GM11168 (cell line): Measurements from ENCODE around the gene BCL2L2.
"Not testable (repeated sequence)": the region's sequence is repeated elsewhere in the genome, so short reads cannot be mapped to it uniquely, and the experiment has no call there.

Experiments
- in situ Hi-C: fragments of 300-500 bp; cut with MboI; formaldehyde crosslinking; loops from one replicate; pipeline ENCODE4 v1.12.0; 2022; ENCODE audit warnings: low sequenced_read_pairs; ENCODE audit not compliant: unreplicated experiment

BCL2L2 gene

DNA sequence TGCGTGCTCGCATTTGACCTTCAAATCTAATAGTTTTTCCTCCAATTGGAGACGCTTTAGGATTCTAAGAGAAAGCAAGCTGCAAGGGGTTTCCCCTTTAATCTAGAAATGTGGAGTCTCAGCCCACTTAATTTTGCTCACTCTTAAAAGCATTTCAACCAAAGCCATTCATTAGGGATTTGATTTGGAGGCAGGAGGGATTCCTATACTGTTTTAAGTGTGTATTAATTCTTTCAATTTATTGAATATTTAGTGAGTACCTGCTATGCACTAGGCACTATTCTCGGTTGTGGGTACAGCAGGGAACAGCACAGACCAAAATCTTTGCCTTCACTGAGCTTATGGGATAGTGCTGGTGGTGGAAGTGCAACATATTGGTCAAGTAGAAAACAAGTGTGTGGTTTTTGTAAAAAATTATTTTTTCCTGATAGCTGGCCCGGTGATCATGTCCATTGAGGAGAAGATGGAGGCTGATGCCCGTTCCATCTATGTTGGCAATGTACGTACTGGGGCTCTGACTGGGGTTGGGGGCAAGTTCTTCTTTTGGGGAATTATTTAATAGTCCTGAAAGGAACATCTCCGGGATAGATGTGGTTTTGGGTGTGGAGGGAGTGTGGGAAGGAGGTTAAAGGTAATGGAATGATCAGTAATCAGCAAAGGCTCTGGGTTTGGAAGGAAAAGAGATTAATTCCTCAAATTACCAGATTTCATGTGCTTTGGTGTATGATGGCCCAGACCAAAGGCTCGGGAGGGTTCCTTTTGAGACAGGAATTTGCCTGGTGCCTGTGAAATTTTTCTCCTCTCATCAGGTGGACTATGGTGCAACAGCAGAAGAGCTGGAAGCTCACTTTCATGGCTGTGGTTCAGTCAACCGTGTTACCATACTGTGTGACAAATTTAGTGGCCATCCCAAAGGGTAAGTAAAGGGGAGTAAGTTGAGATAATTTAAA, 16.2 kb downstream of the BCL2L2 start:
- in situ Hi-C loops: no loop called here

DNA sequence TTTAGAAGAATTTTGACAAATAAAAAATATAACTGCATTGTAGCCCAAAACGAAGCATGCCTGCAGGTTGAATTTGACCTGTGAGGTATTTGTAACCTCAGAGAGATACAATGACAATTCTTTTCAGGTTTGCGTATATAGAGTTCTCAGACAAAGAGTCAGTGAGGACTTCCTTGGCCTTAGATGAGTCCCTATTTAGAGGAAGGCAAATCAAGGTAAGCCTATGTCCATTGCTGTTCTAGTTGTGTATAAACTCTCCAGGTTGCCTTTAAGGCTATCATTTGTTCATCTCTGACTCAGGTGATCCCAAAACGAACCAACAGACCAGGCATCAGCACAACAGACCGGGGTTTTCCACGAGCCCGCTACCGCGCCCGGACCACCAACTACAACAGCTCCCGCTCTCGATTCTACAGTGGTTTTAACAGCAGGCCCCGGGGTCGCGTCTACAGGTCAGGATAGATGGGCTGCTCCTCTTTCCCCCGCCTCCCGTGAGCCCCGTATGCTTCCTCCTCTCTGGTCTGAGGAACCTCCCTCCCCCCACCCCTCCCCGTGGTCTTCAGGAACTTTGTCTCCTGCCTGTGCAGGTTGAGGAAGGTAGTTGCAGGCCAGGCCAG, 17.3 kb downstream of the BCL2L2 start:
- in situ Hi-C loops: no loop called here

DNA sequence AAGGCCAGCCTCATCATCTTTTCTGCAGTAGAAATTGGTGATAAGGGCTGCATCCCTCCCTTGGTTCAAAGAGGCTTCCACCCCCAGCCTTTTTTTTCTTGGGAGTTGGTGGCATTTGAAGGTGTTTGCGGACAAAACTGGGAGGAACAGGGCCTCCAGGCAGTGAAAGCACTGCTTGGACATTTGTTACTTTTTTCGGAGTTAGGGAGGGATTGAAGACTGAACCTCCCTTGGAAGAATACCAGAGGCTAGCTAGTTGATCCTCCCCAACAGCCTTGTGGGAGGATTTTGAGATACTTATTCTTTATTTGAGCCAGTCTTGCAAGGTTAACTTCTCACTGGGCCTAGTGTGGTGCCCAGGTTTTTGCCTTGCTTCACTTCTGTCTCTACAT, 17.8 kb downstream of the BCL2L2 start:
- in situ Hi-C loops: no loop called here

DNA sequence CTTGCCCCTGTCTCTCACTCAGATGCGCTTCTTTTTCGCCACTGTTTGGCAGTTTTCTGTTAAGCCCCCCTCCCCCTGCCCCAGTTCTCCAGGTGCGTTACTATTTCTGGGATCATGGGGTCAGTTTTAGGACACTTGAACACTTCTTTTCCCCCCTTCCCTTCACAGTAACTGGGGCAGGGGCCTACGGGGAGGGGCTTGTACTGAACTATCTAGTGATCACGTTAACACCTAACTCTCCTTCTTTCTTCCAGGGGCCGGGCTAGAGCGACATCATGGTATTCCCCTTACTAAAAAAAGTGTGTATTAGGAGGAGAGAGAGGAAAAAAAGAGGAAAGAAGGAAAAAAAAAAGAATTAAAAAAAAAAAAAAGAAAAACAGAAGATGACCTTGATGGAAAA, 18.4 kb downstream of the BCL2L2 start:
- in situ Hi-C loops: no loop called here

DNA sequence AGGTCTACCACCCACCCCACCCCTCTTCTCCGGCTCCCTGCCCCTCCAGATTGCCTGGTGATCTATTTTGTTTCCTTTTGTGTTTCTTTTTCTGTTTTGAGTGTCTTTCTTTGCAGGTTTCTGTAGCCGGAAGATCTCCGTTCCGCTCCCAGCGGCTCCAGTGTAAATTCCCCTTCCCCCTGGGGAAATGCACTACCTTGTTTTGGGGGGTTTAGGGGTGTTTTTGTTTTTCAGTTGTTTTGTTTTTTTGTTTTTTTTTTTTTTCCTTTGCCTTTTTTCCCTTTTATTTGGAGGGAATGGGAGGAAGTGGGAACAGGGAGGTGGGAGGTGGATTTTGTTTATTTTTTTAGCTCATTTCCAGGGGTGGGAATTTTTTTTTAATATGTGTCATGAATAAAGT, 19.1 kb downstream of the BCL2L2 start:
- in situ Hi-C loops: not testable (repeated sequence)

DNA sequence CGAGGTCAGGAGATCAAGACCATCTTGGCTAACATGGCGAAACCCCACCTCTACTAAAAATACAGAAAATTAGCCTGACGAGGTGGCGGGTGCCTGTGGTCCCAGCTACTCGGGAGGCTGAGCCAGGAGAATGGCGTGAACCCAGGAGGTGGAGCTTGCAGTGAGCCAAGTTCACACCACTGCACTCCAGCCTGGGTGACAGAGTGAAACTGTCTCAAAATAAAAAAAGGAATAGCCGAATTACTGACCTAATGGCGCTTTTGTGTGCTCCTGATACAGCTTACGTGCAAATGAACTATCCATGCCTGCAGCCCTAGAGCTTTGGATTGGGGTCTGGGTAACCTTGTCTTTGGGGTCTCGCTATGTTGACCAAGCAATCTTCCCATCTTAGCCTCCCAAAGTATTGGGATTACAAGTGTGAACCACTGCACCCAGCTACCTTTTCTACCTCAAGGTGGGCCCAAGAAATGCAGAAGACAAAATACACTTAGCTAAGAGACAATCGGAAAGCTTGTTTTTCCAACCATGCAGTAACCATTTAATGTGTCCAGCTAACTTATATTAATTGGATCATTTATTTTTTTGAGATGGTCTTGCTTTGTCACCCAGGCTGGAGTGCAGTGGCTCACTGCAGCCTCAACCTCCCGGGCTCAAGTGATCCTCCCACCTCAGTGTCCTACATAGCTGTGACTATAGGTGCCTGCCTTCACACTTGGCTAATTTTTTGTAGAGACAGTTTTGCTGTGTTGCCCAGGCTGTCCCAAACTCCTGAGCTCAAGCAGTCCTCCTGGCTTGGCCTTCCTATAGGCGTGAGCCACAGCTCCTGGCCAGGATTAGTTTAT, 20.1 kb downstream of the BCL2L2 start:
- in situ Hi-C loops: no loop called here

DNA sequence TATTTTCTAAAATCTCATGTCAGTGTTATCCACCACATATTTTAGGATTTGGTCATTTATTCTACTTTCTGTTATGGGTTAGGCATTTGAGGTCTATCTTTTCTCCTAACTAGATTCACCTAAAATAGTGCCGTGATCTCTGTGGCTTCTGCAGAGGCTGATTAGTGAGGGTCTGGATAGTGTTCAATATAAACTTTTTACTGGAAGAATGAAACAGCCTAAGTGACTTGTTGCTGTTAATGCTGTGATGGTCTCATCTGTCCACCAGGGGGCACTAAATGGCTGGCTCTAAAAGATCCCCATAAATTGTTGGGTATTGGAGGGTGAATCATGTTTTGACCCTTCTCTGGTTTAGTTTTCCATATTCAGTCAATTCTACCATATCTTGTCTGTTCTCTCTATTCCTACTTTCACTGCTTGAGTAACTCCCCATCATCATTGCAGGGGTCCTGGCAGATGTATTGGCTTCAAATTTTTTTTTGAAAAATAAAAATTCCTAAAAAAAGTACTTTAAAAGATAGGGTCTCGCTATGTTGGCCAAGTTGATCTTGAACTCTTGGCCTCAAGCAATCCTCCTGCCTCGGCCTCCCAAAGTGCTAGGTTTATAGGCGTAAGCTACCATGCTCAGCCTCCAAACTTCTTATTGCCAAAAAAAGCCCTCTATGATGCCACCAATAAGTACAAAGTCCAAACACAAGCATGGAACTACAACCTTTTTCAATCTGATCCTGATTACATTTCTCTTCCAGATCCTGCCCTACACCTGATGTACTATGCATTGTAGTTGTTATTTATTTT, 21.5 kb downstream of the BCL2L2 start:
- in situ Hi-C loops: no loop called here

DNA sequence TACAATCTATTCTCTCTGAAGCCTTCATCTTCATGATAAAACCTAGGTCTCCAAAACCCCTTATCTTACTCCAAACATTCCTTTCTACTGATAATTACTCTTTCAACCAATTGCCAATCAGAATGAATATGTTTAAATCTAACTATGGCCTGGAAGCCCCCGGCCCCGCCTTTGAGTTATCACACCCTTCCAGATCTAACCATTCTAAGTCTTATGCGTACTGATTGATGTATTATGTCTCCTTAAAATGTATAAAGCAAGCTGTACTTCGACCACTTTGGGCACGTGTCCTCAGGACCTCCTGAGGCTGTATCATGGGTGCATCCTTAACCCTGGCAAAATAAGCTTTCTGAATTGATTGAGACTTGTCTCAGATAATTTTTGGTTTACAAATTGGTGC, 29.0 kb downstream of the BCL2L2 start:
- in situ Hi-C loops: no loop called here

DNA sequence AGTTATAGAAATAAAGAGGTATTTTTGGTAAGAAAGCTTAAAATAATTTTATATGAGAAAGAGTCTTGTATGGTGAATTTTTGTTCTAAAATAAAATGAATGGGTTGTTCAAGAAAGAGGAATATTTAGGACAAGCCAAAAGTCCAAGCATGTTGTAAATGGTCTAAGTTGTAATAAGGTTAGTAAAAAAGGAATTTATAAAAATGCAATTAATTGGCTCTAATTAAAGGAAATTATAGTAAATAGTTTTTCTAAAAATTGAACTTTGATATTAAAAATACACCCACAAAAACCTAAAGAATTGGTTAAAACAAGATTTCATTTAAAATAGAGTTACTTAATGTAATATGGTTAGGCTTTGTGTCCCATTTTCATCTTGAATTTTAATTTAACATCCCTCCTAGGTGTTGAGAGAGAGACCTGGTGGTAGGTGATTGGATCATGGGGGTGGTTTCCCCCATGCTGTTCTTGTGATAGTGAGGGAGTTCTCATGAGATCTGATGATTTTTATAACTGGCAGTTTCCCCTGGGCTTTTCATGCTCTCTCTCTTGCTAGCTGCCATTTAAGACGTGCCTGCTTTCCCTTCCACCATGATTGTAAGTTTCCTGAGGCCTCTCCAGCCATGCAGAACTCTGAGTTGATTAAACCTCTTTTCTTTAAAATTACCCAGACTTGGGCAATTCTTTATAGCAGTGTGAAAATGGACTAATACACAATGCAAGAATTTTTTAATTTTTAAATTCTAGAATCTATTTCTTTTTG, 33.1 kb downstream of the BCL2L2 start:
- in situ Hi-C loops: no loop called here

DNA sequence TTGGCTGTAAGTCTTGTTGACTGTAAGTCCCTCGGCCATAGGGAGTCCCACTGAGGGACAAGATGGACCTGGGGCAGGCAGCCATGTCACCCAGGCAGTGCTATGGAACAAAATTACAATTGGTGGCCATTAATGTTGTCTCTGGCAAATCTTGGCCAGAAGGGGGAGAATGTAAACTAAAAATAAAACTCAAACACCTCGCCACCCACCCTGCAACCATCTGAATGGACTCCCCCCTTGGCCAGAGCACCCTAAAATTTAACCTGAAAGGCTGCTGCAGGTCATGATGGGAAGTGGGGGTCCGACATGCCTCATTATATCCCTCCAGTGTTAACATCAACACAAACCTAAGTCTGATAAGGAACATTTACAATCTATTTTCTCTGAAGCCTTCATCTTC, 37.8 kb downstream of the BCL2L2 start:
- in situ Hi-C loops: no loop called here

DNA sequence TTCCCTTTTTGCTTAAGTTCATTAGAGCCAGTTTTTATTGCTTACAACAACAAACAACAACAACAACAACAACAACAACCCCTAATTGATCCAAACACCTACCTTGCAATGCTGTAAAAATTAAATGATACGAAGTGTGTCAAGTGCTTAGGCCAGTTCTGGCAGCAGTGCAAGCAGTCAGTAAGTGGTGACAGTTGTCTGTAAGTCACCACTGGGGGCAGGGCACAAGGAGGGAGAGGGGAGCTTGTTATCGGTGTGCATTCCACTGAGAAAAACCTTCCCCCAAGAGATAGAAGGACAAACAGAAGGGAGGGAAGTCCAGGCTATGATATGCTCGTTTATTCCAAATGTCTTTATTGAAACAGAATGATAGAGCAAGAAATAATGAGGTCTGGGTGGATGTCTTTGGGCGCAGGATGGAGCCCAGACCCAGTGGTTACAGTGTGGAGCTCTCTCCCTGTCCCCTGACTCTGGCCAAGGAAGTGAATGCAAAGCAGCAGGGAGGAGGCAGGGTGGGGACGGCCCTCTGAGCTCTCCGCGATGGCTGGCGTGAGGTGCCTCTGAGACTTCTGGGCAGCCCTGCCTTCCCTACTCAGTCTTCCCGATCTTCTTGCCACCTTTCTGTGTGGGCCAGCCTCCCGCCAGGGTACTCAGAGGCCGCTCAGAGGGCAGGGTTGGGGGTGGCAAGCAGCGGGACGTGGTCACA, 39.5 kb downstream of the BCL2L2 start:
- in situ Hi-C loops: no loop called here

DNA sequence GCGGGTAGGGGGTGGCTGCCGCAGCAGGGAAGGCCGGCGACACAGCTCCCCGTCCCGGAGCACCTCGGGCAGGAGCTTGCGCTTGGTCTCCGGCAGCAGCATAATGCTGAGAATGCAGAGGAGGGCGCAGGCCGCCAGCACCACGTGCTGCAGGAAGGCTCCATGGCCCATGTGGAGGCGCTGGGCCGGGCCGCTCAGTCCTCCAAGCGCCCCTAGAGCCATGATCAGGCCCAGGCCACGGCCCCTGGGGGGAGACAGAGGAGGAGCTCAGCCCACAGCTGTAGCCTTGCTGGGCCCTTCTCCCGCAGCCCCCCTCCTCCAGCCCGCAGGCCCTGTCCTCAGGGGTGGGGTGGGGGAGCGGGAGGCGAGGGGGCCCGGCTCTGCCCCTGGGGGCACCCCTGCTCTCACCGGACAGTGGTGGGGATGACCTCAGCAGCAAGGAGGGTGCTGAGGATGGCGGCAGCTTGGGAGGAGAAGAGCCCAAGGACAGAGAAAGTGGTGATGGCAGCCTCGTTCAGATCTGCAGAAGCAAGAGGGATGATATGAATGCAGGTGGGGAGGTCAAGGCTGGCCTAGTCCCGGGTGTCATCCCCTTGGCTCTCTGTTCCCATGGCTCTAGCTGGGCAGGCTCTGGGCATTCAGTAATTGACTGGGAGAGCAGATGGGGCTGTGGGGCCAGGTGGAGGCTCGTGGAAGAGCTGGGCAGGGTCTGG, 40.2 kb downstream of the BCL2L2 start:
- in situ Hi-C loops: no loop called here

DNA sequence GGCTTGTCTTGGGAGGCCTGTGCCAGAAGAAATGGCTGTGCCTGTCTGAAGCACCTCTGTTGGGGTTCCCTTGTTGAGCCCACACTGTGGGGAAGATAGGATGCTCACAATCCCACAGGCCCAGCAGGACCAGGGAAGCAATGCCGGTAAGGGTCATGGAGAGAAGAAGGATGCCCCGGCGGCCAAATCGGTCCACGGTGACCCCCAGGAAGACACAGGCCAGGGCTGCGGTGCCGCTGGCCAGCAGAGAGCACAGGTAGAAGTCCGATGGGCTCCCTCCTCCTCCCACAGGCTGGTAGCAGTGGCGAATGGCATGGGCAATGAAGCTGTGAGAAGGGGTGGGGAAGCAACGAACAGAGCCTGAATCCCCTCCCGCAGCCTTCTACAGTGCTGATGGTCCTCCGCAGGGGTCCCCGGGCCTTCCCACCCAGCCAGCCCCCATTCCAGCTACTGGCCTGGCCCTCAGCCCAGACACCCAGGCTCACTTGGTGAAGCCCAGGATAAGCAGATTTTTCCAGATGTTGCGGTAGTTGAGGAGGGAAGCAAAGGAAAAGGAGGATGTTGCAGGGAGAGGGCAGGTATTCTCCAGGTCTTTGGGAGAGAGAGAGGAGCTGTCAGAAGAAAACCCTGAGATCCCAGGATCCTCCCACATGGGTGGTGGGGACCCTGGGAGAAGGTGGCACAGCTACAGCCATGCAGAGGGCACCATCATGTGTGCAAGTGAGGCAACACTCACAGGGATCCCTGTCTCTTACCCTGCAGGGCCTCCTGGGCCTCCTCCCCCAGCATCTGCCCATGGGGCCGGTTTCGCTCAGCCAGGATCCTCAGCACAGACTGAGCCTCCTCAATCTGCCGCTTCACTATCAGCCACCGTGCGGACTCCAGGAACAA, 41.0 kb downstream of the BCL2L2 start:
- in situ Hi-C loops: no loop called here

DNA sequence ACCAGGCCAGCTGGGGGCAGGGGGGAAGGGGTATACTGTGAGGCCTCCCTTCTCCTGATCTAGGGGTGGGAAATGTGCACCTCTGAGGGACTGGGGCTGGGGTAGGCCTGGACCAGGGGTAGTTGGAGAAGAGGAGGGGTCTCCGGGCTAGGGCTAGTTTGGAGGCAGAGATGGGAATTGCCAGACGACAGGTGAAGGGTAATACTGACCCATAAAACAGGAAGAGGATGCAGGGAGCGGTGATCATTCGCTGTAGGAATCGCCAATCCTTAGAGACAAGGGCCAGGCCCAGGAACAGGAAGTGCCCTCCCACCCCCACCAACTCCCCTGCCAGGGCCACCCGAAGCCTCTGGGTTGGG, 41.6 kb downstream of the BCL2L2 start:
- in situ Hi-C loops: no loop called here

DNA sequence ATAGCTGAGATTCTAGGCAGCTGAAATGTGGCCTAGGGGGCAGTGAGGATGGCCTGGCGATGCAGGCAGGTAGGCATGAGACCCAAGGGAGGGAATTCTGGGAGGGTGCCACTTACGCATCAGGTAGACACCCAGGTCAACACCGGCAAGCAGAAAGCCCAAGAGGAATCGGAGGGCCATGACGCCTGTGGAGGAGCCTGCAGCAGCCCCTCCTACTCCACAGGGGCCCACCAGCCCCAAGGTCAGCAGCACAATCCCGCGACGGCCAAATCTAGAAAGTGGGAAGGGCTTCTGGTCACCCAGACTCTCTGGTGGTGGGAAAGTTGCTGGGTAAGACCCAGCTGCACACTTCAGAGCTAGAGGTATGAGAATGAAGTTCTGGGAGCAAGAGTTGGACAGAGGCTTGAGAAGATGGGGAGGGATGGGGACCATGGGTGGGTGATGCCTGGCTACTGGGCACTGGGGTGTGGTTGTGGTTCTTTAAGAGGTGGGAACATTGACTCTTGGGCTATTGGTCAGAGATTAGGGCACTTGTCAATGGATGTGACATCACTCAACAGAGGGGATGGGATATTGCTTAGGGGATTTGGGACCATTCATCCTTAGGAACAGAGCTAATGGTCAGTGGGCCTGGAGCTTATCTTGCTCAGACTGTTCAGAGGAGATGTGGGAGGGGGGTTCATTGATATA, 42.7 kb downstream of the BCL2L2 start:
- in situ Hi-C loops: no loop called here

DNA sequence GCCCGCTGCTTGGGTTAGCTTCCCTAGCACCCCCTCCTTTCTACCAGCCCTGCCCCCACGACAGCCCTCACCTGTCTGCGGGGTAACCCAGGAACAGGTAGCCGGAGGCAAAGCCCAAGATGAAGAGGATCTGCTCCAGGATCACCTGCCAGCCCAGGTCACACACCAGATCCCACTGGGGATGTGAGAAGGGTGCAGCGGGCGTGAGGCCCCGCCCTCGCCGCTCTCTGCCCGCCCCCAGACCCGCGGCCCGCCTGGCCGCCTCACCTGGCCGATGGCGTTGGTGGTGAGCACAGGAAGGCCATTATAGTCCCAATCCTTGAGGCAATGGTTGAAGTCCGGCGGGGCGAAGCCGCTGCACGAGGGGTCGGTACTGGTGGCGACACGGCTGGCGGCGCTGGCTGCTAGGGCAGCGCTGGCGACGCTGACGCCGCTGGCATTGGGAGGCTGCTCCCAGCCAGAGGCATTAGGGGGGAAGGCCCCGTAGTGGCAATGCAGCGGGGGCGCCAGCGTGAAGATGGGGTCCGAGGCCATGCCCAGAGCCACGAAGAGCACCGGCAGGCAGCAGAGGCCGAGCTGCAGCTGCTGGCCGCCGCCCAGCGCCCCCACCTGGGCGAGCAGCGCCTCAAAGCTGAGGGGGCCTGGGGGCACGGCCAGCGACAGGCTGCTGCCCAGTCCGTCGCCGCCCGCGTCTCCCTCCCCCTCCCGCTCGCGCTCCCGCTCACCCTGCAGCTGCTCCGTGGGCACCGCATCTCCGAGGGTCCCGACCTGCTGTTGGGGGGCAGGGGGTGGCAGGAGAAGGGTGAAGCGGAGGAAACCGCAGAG, 45.3 kb downstream of the BCL2L2 start:
- in situ Hi-C loops: no loop called here
